Cerebellar cortex (tissue), 1 donor: ENCODE data around the gene CKAP5.
A peak's percentile ranks its signal among the peaks of the same experiment; 100 is the strongest.

ENCODE experiments used
- DNase-seq: peaks from one replicate; pipeline ENCODE4 v3.0.0-alpha.2; 2015; ENCODE audit warnings: low spot score

The CKAP5 gene

DNA sequence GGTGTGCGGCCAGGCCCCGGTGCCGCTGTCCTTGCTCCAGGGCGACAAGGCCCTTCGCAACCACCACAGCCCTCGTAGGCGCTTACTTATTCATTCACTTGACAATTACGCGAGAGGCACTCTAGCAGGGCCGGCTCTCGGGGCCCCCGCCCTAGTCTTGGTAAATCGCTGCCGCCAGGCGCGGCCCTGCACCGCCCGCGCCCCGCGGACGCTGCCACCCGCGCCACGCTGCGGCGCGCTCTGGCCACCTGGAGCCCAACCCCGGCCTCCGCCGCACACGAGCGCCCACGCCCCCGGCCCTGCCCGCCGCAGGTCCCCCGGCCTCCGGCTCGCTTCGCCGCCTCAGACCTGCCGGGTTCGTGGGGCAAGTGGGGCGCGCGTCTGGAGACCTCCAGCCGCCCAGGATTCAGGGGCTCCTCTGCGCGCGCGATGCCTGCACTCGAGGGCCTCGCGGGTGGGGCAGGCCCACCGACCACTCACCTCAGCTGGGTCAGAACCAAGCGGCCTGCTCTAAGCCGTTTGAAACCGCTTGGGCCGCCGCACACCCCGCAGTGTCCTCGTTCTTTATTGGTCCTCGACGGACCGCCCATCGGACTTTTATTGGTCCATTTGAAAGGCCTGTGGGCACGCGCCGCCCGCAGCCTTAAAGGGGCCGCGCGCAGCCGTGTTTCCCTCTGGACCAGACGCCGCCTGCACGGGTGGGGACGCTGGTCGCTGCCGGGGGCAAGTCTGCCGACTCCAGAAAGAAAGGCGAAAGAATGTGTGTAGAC lies at the start of gene CKAP5:
TSS of gene CKAP5 (minus strand) at position 541 of the 770 bp plus-strand sequence. CDS start 25,049 bp downstream, outside the sequence.
- DNase-seq: peak; percentile 94

DNA sequence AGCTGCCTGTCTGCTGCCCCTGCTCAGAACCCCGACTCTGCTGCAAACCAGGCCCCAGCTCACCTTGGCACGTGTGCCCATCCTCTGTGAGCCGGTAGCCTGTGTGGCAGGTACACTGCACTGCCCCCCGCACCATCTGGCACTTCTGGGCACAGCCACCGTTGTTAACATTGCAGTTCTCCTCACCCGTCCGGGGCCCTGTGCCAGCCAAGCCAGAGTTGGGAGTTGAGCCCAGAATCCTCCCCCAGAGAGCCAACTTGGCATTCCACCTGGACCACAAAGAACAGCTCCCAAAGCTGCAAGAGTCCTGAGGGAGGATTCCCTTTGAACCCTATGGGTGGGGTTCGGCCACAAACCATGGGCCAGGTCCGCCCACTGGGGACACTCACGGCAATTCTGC lies 49.7 kb upstream of the CKAP5 start:
- DNase-seq: peak; percentile 90

DNA sequence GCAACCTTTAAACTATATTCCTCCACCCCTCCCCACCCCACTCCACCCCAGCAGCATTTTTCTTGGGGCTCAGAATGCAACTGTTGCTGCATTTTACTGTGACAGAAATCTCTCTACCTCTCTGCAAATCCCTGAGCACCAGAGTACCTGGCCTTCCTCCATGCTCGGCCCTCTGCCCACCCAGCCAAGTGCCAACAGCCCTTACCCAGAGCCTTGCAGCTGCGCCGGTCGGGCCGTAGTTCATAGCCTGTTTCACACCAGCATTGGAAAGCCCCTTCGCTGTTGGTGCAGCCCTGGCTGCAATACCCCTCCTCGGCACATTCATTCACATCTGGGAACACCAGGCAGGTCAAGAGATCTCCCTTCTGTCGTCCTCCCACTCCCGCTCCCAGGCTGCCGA lies 48.9 kb upstream of the CKAP5 start:
- no peak for DNase-seq

DNA sequence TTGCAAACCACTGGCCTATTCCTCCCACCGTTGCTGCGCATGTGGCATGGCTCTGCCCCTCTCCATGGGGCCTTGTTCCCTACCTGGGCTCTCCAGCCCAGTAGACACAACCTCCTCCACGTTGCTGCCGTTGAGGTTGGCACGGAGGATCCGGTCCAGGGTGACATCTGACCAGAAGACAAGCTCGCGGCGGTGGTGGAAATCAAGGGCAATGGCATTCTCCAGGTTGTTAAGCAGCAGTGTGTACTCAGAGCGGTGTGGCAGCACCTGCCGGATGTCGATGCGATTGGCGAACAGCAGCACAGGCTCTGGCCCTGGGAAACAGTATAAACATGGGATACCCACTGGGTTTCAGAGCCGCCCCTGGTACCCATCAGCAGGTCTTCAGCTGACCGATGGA lies 48.4 kb upstream of the CKAP5 start:
- DNase-seq: no peak

DNA sequence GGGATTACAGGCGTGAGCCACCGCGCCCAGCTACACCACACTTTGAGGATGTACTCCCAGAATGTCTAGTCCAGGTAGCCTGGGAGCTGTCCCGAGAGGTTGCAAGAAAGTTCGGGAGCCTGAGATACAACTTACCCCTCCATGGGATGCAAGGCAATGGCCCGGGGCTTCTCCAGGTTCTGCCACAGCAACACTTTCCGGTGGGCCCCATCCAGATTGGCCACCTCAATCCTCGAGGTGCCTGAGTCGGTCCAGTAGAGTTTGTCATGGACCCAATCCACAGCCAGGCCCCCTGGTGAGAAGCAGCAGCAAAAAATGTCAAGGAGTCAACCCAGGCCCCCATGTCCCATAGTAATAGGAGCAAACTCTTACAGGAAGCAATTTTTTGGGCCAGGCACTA lies 46.8 kb upstream of the CKAP5 start:
- DNase-seq: no peak

DNA sequence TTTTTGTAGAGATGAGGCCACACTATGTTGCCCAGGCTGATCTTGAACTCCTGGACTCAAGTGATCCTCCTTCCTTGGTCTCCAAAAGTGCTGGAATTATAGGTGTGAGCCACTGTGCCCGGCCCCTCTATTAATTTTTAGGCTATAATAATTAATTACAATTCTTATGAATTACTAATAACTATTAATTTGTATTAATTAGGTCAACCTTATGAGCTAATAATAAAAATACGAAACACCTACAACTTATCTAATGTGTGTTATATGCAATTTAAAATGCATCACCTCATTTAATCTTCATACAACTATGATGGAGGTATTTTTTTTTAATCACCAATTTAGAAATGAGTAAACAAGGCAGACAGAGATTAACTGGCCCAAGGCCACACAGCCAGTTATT lies 46.0 kb upstream of the CKAP5 start:
- no peak for DNase-seq

DNA sequence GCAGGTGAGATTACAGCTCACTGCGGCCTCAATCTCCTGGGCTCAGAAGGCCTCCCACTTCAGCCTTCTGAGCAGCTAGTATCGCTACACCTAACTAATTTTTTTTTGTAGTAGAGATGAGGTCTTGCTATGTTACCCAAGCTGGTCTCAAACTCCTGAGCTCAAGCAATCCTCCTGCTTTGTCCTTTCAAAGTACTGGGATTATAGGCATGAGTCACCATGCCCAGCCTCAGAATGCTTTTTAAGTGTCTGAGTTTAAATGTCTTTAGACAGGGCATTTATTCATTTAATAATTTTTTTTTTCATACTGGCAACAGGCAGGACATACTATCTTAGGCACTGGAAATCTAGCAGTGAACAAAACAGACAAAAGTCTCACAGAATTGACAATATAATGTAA lies 44.6 kb upstream of the CKAP5 start:
- no peak for DNase-seq

DNA sequence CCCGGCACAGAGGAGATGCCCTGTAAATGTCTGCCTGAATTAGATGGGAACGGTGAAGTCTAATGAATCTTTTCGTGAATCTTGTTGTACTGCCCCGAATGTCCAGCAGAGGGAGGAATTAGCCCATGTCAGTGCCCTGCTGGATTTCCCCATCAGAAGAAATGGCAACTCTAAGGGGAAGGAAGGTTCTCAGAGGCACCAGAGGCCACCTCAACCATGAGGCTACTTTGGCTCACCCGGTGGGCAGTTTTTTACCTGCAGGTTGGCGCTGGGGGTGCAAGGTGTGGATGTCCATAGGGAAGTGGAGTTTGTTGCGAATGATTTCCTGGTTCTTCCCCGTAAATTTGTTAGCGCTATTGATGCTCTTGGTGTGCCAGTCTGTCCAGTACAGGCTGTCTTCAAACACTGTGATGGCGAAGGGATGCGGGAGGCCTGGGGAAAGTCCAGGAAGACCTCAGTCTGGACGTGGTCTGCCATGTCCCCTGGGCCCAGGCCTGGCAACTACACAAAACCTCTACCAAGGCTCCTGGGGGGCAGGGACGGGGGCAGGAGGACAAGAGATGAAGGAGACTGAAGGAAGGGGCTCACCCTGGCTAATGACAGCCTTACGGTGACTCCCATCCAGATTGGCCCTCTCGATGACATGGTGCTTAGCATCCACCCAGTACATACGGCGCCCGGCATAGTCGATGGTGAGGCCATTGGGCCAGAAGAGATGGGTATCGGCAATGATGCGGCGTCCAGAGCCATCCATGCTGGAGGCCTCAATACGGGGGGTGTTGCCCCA lies 43.8 kb upstream of the CKAP5 start:
- DNase-seq: peak; percentile 93

DNA sequence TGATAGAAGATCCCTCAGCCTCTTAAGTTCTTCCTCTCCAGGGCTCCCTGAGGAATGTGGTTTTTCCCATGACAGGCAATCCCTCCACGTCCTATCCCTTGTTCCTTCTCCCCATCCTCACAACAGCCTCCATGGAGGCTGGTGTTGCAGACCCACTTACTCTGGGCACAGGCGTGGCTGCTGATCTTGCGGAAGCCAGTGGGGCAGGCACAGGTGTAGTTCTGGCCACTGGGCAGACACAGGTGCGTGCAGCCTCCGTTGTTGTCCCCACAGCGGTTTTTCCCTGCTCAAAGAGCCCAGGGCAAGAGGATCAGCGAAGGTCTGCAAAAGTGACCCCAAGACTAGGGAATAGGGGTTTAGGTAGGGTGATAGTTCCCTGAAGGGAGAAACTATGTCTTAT lies 43.2 kb upstream of the CKAP5 start:
- no peak for DNase-seq

DNA sequence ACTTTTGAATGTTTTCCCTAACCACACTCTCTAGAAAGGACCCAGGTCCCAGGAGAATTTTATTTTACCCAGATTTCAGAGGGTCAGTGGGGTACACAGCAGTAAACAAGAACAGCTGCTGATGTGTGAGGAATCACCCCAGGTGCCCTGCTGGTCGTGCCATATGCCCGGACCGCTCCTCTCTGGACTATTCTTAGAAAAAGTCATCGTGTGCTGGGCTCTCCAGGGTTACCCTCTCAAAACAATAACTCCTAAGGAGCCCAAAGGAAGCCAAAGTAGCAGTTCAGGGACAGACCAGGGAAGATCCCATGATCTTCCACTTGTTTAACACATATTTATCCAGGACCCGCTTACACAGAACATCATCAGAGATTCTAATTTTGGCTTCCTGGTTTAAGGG lies 42.6 kb upstream of the CKAP5 start:
- DNase-seq: peak; percentile 55

DNA sequence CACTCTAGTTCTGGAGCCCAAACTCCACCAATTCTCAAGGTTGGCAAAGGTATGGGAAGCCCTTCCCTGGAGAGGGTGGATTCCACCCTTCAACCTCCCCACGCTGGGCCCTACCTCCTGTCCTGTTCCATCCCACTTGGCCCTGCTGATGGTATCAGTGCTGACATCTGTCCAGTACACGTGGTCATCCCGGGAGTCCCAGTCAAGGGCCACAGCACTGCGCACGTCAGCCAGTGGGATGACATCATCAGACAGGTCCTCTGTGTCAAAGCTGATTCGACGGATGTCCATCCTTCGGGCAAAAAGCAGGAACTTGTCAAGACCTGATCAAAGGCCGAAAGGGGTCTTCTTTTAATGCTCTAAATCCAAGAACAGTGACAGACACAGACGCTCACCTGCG lies 40.1 kb upstream of the CKAP5 start:
- no peak for DNase-seq

DNA sequence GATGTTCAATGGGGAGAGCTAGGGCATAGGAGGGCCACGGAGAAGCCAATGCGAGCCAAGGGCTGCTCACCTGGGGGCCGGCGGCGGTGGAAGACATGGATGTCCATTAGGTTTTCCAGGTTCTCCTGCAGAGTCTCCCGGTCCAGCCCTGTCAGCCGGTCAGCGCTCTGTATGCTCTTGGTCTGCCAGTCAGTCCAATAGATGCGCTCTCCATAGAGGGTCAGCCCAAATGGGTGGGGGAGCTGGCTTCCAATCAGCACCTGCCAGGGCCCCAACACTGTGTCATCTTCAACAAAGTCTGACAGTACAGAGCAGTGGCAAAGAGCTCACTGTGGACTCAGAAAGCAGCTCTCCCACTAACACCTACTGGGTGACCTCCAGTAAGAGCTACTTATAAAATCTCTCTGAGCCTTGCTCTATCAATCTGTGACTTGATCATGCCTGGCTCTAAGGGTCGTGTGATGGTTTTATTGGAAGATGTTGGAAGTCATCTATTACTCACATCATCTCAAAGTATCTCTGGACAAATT lies 33.0 kb upstream of the CKAP5 start:
- DNase-seq: no peak

DNA sequence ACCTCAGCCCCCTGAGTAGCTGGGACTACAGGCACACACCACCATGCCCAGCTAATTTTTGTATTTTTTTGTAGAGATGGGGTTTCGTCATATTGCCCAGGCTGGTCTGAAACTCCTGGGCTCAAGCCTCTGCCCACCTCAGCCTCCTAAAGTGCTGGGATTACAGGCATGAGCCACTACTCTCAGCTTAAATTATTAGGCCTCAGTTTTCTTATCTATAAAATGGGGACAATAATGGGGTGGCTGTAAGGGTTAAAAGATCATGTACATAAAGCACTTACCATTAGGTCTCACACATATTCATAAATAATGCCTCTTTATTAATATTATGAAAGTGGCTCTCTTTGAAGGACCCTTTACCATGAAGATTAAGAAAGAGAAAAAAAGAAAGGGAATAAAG lies 31.5 kb upstream of the CKAP5 start:
- no peak for DNase-seq

DNA sequence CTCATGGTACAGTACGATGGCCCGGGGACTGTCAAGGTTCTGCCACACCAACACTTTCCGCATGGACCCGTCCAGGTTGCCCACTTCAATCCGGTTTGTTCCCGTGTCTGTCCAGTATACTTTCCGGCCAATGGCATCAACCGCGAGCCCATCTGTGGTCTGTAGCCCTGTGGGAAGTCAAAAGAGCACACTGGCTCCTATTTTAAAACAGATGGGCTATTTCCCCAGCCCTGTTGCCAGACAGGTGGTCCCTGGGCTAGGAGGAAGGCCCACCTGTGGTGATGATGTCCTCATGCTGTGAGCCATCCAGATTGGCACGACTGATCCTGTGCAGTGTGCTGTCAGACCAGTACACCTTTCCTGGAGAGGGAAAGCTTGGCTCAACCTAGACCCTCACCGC lies 30.4 kb upstream of the CKAP5 start:
- peak; percentile 95 for DNase-seq

DNA sequence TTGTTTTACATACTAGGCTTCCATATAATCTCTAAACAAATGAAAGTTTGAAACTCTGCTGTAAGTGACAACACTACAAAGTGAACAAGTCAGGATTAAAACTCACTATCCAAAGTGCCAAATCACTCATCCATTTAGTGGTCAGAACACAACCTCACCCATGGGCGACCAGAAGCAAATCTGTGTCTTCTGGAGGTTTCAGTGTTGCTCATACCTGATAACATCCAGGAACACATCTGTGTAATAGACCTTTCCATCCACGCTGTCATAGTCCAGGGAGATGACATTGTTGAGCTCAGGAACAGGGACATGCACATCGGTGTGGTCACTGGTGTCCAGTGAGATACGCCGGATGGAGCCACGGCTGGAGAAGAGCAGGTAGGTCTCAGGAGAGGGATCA lies 28.5 kb upstream of the CKAP5 start:
- no peak for DNase-seq

DNA sequence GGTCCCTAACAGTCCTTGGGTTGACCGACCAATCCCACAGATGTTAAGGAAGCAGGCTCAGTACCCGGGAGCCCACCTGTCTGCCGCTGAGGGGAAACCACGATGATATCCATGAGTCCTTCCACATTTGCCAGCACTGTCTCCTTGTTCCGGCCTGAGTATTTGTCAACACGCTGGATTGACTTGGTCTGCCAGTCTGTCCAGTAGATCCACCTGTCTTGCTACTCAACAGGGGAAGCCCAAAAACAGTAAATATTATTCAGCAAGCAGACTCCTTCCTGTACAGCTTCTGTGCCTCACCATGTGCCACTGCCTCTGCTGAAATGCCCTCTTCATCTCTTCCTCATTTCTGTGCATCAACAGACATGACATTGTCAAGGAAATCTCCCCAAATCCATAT lies 22.8 kb upstream of the CKAP5 start:
- no peak for DNase-seq

DNA sequence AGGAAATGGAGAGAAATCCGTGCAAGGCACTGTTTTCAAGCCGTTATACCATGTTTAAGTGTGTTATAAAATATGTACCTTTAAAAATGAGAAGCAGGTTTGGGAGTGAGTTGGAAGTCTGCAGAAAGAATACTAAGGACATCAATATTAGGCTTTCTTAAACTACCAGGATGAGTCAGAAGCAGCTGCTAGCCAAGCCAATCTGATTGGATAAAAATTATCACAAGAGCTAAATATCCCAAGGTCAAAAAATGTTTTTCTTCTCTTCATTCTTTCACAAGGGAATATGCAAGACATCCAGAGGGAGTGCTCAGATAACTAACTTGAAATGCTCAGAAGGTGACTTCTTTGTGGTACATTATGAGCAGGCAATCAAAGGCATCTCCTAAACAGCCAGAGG lies 19.3 kb upstream of the CKAP5 start:
- DNase-seq: no peak

DNA sequence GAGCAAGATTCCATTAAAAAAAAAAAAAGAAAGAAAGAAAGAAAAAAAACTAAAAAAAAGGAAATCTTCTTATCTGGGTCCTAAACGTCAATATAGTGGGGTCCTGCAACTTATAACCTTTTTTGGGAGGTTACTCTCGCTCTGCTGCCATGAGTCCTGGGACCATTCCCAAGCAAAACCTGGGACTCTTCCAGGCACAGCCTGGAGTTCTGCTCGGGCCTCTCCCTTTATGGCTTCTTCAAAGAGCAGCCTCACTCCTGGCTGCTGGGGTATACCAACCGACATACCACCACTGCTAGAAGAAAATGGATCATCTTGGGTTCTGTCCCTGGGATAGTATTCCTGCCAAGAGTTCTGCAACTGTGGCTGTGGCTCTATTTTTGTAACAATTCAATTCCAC lies 14.1 kb upstream of the CKAP5 start:
- DNase-seq: no peak

DNA sequence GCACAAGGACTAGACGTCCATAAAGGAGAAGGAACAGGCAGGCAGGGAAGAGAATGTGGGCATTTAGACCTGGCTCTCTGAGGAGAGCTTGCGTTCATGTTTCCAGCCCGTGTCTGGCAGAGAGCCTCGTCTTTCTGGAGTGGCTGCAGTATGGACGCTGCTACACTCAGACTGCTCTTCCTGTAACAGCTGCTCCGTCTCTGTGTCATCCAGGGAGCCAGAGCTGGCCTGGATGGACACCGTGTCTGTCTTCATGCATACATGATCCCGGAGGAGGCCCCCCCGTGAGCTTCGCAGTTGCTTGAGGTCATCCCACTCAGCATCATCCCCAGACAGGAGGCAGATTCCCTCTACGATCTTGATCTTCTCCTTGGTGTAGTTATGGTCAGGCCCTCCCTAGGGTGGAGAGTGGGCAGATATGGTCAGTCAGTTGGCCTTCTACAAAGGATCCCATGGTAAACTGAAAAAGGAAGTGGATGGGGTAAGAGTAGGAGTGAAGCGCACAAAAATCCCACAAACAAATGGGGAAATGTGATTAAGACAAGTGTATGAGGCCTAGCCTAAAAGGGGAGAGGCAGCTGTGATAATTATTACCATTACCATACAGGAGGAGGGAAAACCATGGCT lies 13.0 kb upstream of the CKAP5 start:
- no peak for DNase-seq

DNA sequence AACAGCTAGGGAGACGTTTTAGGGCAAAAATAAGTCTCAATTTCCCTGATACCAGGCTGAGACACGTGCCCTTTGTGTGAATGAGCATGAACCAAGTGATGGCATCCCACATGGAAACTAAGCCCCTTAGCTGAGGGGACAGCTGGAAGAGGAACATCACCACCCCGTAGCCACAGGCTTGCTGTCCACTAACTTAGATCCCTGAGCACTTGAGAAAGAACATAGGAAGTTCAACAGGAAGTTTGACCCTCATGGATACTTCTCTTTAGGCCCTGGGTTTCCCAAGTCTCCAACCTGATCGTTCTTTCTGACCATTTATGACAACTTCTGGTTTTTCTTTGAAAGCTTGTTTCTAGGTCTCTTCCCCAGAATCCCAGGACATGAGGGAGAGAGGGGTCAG lies 11.6 kb upstream of the CKAP5 start:
- no peak for DNase-seq

DNA sequence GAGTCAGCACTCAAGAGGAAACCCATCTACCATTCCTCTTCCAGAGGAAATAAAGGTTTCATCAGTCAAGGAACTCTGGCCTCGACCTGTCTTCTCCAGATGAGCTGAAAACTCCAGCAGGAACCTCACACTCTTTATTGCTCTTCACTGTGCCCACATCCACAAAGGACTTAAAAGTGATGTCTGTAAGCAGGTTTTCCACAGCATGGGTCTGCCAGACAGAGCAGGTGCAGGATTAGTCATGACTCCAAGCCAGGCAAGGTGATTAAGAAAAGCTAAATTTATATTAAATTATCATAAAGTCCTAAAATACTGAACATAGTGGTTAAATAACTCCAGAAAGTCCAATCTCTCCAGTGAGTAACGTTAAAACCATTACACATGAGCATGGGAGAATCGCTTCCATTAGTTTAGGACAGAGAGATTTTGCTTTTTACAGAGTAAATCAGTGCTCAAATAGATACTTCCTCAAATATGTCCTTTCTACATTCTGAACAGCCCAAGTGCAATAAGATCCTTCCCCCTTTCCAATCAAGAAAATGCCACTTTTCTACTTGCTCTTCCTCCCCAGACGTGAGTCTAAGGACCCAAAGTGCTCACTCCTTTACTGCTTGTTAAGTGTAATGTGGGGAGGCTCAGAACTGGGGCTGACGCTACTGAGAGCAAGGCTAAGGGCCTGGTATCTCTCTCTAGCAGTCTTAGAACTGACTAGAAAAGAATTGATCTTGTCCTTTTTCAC lies 10.7 kb upstream of the CKAP5 start:
- no peak for DNase-seq

DNA sequence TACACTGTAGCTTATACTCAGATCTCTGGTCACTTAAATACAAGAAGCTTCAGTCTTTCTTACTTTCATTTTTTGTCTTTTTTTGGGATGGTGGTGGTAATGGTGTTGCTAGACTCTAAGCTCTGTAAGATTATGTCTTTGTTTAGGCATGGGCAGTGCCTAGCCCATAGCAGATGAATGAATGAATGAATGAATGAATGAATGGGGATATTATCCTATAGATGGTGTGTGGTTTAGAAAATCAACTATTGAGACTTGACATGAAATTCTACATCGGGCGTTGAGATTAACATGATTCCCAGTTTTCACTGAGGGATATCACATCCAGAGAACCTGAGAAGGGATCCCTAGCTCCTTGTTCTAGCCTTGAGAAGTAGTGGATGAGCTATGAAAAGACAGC lies 9.8 kb upstream of the CKAP5 start:
- no peak for DNase-seq
